ENCODE data around the gene ZNF710. TPM values are rescaled to one million over a fixed set of nuclear protein-coding genes. Genes with fewer than 3 reads are reported as not detected.
A peak's percentile ranks its signal among the peaks of the same experiment; 100 is the strongest.

ZNF710 gene
- total RNA-seq, 3 donors from 2014 or later = 21.7 to 28.2 (median 25.0) TPM

DNA sequence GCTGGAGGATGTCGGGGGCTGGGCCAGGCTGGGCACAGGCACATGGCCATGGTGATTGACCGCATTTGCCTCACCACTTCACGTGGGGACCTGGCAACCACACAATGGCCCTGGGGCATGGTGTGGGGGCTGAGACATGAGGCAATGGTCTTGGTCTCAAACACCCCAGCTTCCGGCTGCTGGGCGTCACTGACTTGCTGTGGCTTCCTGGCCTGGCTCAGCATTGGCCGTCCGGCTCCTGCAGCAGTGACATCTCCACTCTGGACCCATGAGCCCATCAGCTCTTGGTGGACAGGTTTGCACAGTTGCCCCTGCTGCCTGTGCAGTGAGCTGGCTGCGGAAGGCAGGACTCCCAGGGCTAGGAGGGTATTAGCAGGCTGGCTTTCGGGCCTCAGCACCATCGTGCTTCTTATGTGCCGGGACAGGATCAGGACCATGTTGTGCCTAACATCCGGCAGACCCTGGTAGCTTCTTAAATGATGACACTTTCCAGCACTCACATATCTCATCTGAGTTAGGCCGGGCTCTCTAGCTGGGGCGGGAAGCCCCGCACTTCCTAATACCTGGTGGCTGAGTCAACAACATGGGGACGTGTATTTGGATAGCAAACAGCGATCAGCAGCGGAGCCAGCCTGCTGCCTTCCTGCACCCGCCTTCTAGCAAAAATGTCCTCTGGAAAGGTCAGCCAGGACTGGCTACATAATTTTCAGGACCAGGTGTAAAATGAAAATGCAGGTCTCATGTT is 34.1 kb downstream of the ZNF710 start:
- peaks cover 82% of the 10 kb centered on the region for H3K4me1 Mint-ChIP-seq (ENCODE audit: low read depth)
- no peak for DNase-seq
- no peak for ATAC-seq
- no peaks in the 10 kb centered on the region for H3K27me3 Mint-ChIP-seq (ENCODE audit: low read depth)
- H3K9me3 Mint-ChIP-seq = no peaks in the 10 kb centered on the region
- H3K36me3 Mint-ChIP-seq (ENCODE audit: insufficient read depth) = peaks cover 3% of the 10 kb centered on the region
- no peak overlapping the region for H3K4me3 Mint-ChIP-seq

DNA sequence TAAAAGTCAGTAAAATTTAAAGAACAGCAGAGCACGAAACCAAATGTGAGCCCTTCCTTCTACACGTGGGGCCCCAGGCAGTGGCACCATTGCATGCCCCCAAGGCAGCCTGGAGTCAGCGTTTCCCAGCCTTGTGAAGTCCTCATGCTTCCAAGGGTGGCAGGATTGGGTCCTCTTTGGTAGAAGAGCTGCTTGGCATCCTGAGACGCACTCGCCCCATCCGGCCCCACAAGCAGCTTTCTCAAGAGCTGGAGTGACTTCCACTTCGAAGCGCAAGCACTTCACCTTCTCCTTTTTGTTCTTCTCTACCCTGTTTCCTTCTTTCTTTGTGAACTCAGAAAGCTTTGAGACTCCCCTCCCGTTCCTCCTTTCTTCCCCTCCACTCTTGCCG is 34.7 kb downstream of the ZNF710 start:
- Mint-ChIP-seq H3K27me3 (ENCODE audit: low read depth) (no peaks in the 10 kb centered on the region), H3K4me3 (no peak overlapping the region), H3K9me3 (no peaks in the 10 kb centered on the region), H3K4me1 (ENCODE audit: low read depth) (peaks cover 83% of the 10 kb centered on the region), H3K36me3 (ENCODE audit: insufficient read depth) (peaks cover 3% of the 10 kb centered on the region)
- DNase-seq = no peak
- no peak for ATAC-seq

DNA sequence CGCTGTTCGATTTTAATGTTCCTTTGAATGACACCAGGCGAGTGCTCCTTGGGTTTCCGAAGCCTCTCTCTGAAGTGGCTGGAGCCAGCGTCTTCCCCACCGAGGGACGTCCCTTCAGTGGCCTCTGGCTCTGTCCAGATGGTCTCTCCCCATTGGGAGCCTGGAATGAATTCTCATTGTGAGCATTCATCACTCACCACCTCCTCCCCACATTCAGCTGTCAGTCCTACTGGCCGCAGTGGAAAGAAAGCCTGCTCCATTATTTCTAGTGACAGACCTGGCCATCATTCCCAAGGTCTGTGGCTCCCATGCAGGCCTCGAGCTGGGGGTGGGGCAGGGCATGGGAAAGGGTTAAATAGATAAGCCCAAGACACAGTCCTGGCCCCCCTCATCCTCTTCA is 35.2 kb downstream of the ZNF710 start:
- peaks cover 3% of the 10 kb centered on the region for H3K36me3 Mint-ChIP-seq (ENCODE audit: insufficient read depth)

DNA sequence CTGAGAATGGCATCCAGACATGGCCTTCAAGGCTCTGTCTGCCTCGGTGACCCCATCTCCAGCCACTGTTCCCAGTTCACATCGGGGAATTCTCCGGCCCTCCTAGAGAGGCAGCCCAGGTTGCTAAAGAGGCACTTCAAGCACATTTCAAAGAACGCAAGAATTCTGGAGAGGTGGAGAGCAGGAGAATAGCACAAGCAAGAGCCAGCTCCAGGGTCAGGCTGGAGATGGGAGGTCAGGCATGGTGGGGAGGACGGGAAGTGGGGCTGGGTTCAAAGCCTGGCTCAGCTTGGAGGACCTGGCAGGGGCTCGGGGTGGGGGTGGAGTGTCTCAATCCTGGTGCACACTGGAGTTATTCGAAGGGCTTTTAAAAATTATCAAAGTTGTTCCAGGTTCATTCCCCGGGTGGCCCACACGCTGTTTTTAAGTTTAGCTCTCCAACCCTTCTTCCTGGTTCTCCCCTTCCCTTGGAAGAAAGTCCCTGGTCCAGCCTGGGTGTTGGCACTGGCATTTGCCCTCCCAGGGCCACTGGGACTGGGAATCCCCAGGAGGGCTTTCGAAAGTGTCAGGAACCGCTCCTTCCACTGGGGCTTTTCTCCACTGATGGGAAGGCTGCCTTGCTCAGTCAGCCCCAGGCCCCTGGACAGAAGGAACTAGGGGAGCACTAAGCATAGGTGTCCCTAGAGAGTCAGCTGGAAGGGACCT is 35.8 kb downstream of the ZNF710 start:
- no peaks in the 10 kb centered on the region for H3K27me3 Mint-ChIP-seq (ENCODE audit: low read depth)
- DNase-seq (no peak), ATAC-seq (no peak)
- H3K9me3 Mint-ChIP-seq = no peaks in the 10 kb centered on the region
- peaks cover 3% of the 10 kb centered on the region for H3K36me3 Mint-ChIP-seq (ENCODE audit: insufficient read depth)
- H3K4me1 Mint-ChIP-seq (ENCODE audit: low read depth) = peaks cover 77% of the 10 kb centered on the region
- no peak overlapping the region for H3K4me3 Mint-ChIP-seq

More for the DNA sequence above, 35.2 kb downstream of the ZNF710 start:
- no peak for ATAC-seq
- Mint-ChIP-seq H3K9me3 (no peaks in the 10 kb centered on the region), H3K4me1 (ENCODE audit: low read depth) (peaks cover 81% of the 10 kb centered on the region), H3K4me3 (no peak overlapping the region), H3K27me3 (ENCODE audit: low read depth) (no peaks in the 10 kb centered on the region)
- no peak for DNase-seq

DNA sequence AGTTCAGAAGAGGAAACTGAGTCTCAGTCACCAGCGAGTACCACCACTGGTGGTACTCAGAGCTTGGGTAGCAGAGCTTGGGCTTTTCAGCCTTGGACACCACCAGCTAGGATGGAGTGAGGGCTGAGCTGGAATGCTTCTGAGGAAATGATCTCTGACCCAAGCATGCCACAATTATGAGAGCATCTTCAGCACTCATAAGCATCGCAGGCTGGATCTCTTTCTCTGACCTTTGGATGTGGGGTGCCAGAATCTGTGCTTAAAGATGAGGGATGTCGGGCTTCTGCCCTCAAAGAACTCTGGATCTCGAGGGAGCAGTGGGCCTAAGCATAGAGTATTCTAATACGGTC is 36.4 kb downstream of the ZNF710 start:
- ATAC-seq (no peak), DNase-seq (no peak)
- H3K27me3 Mint-ChIP-seq (ENCODE audit: low read depth) = no peaks in the 10 kb centered on the region
- peaks cover 3% of the 10 kb centered on the region for H3K36me3 Mint-ChIP-seq (ENCODE audit: insufficient read depth)
- H3K9me3 Mint-ChIP-seq = no peaks in the 10 kb centered on the region
- peaks cover 75% of the 10 kb centered on the region for H3K4me1 Mint-ChIP-seq (ENCODE audit: low read depth)
- H3K4me3 Mint-ChIP-seq = no peak overlapping the region

DNA sequence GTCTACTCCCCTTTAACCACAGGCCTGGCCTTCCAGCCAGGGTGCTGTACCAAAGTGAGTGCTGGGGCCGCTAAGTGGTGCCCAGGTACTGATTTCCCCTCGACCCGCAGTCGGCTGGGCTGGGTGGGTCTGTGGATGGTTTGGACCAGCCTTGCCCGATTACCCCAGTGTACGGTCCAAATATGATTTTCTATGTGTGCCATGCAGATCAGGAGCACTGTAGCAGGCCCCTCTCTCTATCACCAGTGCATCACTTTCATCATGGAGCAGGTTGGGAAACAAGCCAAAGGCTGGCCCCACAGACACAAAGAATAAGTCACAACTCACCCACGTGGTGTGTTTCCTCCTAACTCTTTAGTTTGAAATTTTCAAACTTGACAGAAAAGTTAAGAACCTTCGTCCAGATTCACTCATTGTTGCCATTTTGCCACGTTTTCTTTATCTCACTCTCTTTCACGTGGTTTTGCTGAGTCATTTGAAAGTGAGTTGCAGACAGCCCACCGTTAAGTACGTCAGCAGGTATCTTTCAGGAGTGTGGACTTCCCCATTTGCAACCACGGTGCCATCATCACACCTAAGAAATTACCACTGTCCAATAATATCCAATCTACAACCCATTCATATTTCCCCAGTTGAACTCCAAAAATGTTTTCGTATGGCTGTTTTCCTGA is 37.0 kb downstream of the ZNF710 start:
- peak; percentile 20 for DNase-seq
- Mint-ChIP-seq H3K4me1 (ENCODE audit: low read depth) (peaks cover 72% of the 10 kb centered on the region), H3K36me3 (ENCODE audit: insufficient read depth) (peaks cover 3% of the 10 kb centered on the region), H3K4me3 (peak overlapping the region; percentile 33), H3K27me3 (ENCODE audit: low read depth) (no peaks in the 10 kb centered on the region), H3K9me3 (no peaks in the 10 kb centered on the region)
- ATAC-seq = peak; percentile 90 to 91

DNA sequence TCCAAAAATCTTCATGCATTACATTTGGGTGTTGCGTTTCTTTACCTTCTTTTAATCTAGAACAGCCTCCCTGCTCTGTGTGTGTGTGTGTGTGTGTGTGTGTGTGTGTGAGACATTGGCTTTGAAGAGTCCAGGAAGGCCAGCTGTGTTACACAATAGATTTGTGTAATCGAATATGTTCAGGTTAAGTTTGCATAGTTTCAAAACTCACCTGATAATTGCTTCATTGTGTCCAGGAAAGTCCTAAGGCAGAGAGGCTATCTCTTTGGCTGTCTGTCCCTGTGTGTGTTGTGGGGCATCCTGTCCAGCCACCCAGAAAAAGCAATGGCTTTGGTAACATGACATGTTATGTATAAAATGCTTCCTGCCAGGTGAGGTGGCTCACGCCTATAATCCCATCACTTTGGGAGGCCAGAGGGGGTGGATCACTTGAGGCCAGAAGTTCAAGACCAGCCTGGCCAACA is 37.5 kb downstream of the ZNF710 start:
- H3K9me3 Mint-ChIP-seq = no peaks in the 10 kb centered on the region
- peaks cover 67% of the 10 kb centered on the region for H3K4me1 Mint-ChIP-seq (ENCODE audit: low read depth)
- no peak for DNase-seq
- H3K4me3 Mint-ChIP-seq = peak overlapping the region; percentile 33
- no peak for ATAC-seq
- no peaks in the 10 kb centered on the region for H3K27me3 Mint-ChIP-seq (ENCODE audit: low read depth)
- peaks cover 4% of the 10 kb centered on the region for H3K36me3 Mint-ChIP-seq (ENCODE audit: insufficient read depth)

DNA sequence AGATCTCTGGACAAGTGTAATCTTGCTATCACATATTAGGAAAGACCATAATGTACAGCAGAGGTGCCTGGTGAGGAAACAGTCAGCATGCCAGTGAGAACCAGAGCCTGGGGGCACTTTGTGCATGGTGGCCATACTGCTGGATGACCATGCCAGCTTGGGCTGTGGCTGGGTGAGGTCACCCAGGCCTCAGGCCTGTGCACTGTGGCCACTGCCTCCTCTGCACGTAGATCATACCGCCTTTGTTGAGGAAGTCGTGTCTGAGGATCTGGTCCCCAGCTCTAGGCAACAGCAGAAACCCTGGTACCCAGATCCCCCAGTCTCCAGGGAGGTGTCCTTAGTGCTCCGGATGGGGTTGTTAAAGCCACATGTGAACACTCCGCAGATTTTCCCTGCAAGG is 38.9 kb downstream of the ZNF710 start:
- Mint-ChIP-seq H3K36me3 (ENCODE audit: insufficient read depth) (peaks cover 6% of the 10 kb centered on the region), H3K27me3 (ENCODE audit: low read depth) (no peaks in the 10 kb centered on the region), H3K9me3 (no peaks in the 10 kb centered on the region), H3K4me3 (no peak overlapping the region), H3K4me1 (ENCODE audit: low read depth) (peaks cover 56% of the 10 kb centered on the region)
- no peak for ATAC-seq
- no peak for DNase-seq

DNA sequence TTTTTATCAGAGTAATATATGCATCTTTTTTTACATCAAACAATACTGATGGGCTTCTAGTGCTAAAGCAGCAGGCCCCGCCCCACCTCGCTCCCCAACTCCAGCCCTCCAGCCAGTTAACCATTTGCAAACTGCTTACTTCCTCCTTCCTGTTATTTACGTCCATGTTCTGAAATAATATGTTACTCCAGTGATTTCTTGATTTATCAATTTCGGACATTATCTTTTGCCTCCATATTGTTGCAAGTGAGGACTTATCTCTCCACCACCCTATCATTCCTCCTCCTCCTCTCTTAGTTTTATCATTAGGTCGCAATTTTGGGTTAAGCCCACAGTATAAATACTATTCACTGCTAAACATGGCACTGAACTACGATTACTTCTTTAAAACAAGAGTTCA is 39.5 kb downstream of the ZNF710 start:
- no peak for ATAC-seq
- peaks cover 6% of the 10 kb centered on the region for H3K36me3 Mint-ChIP-seq (ENCODE audit: insufficient read depth)
- no peaks in the 10 kb centered on the region for H3K27me3 Mint-ChIP-seq (ENCODE audit: low read depth)
- no peak for DNase-seq
- H3K4me3 Mint-ChIP-seq = no peak overlapping the region
- peaks cover 56% of the 10 kb centered on the region for H3K4me1 Mint-ChIP-seq (ENCODE audit: low read depth)
- H3K9me3 Mint-ChIP-seq = no peaks in the 10 kb centered on the region

DNA sequence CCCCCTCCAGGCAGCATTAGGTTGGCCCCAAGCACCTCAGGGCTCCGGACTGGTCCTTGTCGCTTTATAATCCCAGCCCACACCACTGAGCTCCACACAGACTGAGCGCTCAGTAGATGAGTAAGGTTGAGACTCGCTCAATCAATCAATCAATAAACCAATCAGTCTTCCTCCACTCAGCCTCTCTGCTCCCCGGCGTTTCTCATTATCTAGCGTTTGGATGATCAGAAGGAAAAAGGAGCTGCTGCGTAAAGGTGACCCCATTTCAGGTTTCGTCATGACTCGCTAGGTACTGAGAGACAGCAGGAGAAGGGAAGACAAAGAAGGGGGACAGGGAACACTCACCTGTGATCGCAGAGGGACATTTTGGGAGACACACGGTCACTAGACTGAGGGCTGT is 41.2 kb downstream of the ZNF710 start:
- Mint-ChIP-seq H3K9me3 (no peaks in the 10 kb centered on the region), H3K27me3 (ENCODE audit: low read depth) (no peaks in the 10 kb centered on the region), H3K4me1 (ENCODE audit: low read depth) (peaks cover 49% of the 10 kb centered on the region), H3K36me3 (ENCODE audit: insufficient read depth) (peaks cover 6% of the 10 kb centered on the region), H3K4me3 (no peak overlapping the region)
- DNase-seq (no peak), ATAC-seq (no peak)

DNA sequence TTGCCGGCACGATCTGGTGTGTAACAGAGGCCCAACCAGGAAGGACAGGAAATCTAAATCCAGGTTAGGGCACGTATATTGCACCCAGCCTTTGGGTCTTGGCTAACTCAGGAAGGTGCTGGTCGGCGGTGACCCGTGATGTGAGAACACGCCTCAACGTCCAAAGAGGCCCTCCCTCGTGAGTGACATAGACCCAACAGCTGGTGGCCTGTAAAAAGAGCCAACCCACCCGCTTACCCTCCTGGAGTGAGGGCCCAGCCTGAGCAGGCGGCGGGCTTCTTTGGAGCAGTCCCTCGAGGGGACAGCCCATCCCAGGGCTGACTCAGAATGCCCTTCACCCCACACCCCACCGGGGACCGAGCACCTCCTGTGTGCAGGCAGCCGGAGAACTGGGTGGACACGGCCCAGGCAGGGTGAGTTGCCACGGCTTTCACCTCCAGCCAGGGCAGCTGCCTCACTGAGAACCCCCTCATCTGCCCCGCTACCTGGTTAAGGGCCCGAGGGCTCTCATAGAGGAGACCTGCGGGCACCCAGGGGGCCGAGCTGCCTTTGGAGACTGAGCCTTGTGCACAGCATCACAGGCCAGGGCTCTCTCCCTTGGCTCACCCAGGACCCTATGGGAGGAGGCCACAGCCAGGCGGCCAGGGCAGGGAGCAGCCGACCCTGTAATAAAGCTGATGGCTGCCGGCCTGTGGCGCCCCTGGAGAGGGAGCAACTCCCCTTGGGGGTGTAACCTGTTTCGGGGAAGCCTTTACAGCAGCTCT is 41.8 kb downstream of the ZNF710 start:
- Mint-ChIP-seq H3K9me3 (no peaks in the 10 kb centered on the region), H3K4me3 (no peak overlapping the region), H3K27me3 (ENCODE audit: low read depth) (no peaks in the 10 kb centered on the region), H3K36me3 (ENCODE audit: insufficient read depth) (peaks cover 6% of the 10 kb centered on the region), H3K4me1 (ENCODE audit: low read depth) (peaks cover 43% of the 10 kb centered on the region)
- ATAC-seq (no peak), DNase-seq (no peak)

DNA sequence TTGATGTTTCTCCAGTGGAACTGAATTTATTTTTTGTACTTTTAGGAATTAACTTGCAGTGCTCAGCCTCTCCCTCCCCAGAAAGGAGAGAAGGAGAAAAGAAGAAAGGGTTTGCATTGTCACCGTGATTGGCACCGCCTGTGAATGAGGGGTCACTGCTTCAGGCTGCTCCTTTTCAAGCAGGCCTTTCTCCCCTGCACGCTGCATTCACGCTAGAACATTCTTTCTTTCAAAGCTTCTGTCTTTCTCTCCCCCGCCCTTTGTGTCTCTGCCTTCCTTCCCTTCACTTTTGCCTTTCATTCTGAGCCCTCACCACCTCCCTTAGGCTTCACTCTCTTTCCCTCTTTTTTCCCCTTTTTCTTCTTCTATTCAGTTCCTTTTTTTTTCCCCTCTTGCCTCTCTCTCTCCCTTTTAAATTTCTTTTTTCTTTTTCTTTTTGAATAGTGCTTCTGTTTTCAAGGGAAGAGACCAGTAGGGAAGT is 42.4 kb downstream of the ZNF710 start:
- ATAC-seq = no peak
- Mint-ChIP-seq H3K4me1 (ENCODE audit: low read depth) (peaks cover 37% of the 10 kb centered on the region), H3K36me3 (ENCODE audit: insufficient read depth) (peaks cover 3% of the 10 kb centered on the region), H3K27me3 (ENCODE audit: low read depth) (no peaks in the 10 kb centered on the region), H3K9me3 (no peaks in the 10 kb centered on the region), H3K4me3 (no peak overlapping the region)
- DNase-seq = no peak

DNA sequence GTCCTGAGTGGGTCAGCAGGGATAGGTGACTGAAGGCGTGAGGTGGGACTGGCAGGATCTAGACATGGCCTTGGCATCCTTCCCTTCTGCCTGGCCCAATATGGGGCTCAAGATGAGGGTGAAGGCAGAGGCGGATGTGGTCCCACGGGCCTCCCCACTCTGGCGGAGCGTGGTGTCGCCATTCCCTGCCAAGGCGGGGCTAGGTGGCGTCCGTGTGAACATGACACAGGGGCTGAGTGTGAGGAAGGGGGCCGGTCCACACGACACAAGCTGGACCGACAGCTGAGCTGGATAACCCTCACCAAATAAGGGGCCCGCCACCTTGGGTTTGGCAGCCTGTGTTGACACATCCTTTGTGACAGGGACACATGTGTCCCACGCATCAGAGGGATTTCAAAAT is 43.1 kb downstream of the ZNF710 start:
- no peak for DNase-seq
- Mint-ChIP-seq H3K27me3 (ENCODE audit: low read depth) (no peaks in the 10 kb centered on the region), H3K4me1 (ENCODE audit: low read depth) (peaks cover 33% of the 10 kb centered on the region), H3K36me3 (ENCODE audit: insufficient read depth) (peaks cover 3% of the 10 kb centered on the region), H3K4me3 (no peak overlapping the region), H3K9me3 (no peaks in the 10 kb centered on the region)
- no peak for ATAC-seq

DNA sequence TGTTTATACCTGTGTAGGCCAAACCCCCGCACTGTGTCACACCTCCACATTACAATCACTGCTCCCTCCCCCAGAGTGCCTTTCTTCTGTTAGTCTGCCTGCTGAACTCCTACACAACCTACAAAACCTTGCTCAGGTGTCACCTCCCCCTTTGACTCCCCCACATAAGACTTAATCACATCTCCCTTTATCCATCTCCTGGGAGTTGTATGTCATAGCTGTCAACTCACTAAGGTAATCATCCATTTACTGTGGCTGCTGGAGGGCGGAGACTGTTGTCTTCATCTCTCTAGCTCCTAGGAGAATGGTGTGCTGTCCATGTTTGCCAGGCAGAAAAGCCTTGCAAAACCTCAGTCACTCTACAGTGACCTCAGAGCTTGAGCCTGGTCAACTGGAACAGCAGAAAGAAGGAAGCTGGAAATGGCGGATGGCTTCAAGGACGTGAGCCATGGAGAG is 43.8 kb downstream of the ZNF710 start:
- no peak for DNase-seq
- no peaks in the 10 kb centered on the region for H3K27me3 Mint-ChIP-seq (ENCODE audit: low read depth)
- peaks cover 26% of the 10 kb centered on the region for H3K4me1 Mint-ChIP-seq (ENCODE audit: low read depth)
- no peaks in the 10 kb centered on the region for H3K9me3 Mint-ChIP-seq
- H3K36me3 Mint-ChIP-seq (ENCODE audit: insufficient read depth) = peaks cover 3% of the 10 kb centered on the region
- no peak overlapping the region for H3K4me3 Mint-ChIP-seq
- no peak for ATAC-seq
